Upper lobe of left lung (tissue), 4 donors: ENCODE results near the gene MS4A10.

Experiments
- CTCF ChIP-seq, 6 experiments: fragments of 450-650 bp in 4 of 6; fragments of 200-600 bp in 2 of 6; sonication (generic) in 2 of 6; IDR thresholded peaks; one replicate each; pipeline ENCODE4 v1.5.1; 2016 to 2019; ENCODE audit warnings: antibody characterized with exemption in 6 of 6
- EP300 ChIP-seq, 4 donors: sonication (generic); formaldehyde crosslinking; IDR thresholded peaks; one replicate each; pipeline ENCODE4 v1.5.1; 2017; ENCODE audit warnings: antibody characterized with exemption in 4 of 4, control low read depth in 2 of 4
- POLR2A ChIP-seq, 4 donors: fragments of 450-650 bp; IDR thresholded peaks; one replicate each; pipeline ENCODE4 v1.5.1; 2016 to 2017; ENCODE audit warnings: antibody characterized with exemption in 4 of 4, mild to moderate bottlenecking in 2 of 4
- POLR2AphosphoS5 ChIP-seq, 2 donors: sonication (generic); formaldehyde crosslinking; IDR thresholded peaks; one replicate each; pipeline ENCODE4 v1.5.1; 2017; ENCODE audit warnings: antibody characterized with exemption in 2 of 2

- TF ChIP-seq CTCF (IDR thresholded peaks at IDR 0.05), result no peak
- TF ChIP-seq POLR2AphosphoS5 (IDR thresholded peaks at IDR 0.05), result no peak
- no peak for TF ChIP-seq POLR2A (IDR thresholded peaks at IDR 0.05)
- TF ChIP-seq EP300 (IDR thresholded peaks at IDR 0.05), result no peak
Measured at GRCh38 chr11:60769273-60769672, 15.9 kb upstream of the MS4A10 start.
